HUES6 (cell line): ENCODE results near the gene BDP1.
A peak's percentile ranks its signal among the peaks of the same experiment; 100 is the strongest.
"Not testable (repeated sequence)": the region's sequence is repeated elsewhere in the genome, so short reads cannot be mapped to it uniquely, and the experiment has no call there.

ENCODE experiments used
- H3K27ac ChIP-seq: 2 replicates; pipeline ENCODE4 v1.7.0; 2013; ENCODE audit warnings: low read depth, mild to moderate bottlenecking, low read length, inconsistent platforms
- H3K27me3 ChIP-seq: 2 replicates; pipeline ENCODE4 v1.6.1; 2013; ENCODE audit warnings: low read length; ENCODE audit not compliant: control insufficient read depth, insufficient read depth
- H3K36me3 ChIP-seq: 2 replicates; pipeline ENCODE4 v1.6.1; 2013; ENCODE audit warnings: low read length; ENCODE audit not compliant: control insufficient read depth, insufficient read depth
- H3K4me1 ChIP-seq: 2 replicates; pipeline ENCODE4 v1.6.1; 2013; ENCODE audit warnings: low read length; ENCODE audit not compliant: control insufficient read depth, insufficient read depth
- H3K4me3 ChIP-seq: 2 replicates; pipeline ENCODE4 v1.5.1; 2013; ENCODE audit warnings: low read depth, low read length
- H3K9ac ChIP-seq: one replicate; pipeline ENCODE4 v1.6.1; 2013; ENCODE audit warnings: mild to moderate bottlenecking, low read length
- H3K9me3 ChIP-seq: 2 replicates; pipeline ENCODE4 v1.6.1; 2013; ENCODE audit warnings: low read depth, low read length; ENCODE audit not compliant: control insufficient read depth, insufficient read depth

BDP1 gene

GRCh38 chr5:71529682-71530081 lies 74.2 kb downstream of the BDP1 start:
- H3K4me3 ChIP-seq = no peak overlapping the region
- peaks cover 55% of the 10 kb centered on the region for H3K36me3 ChIP-seq
- H3K9ac ChIP-seq = no peak overlapping the region
- no peaks in the 10 kb centered on the region for H3K4me1 ChIP-seq
- no peak overlapping the region for H3K27ac ChIP-seq
- H3K9me3 ChIP-seq = no peaks in the 10 kb centered on the region
- no peaks in the 10 kb centered on the region for H3K27me3 ChIP-seq

GRCh38 chr5:71533142-71533541 lies 77.7 kb downstream of the BDP1 start:
- Histone ChIP-seq H3K4me1 (no peaks in the 10 kb centered on the region), H3K4me3 (no peak overlapping the region), H3K9ac (no peak overlapping the region), H3K27me3 (no peaks in the 10 kb centered on the region), H3K36me3 (peaks cover 63% of the 10 kb centered on the region), H3K9me3 (no peaks in the 10 kb centered on the region), H3K27ac (no peak overlapping the region)

GRCh38 chr5:71533615-71534014 lies 78.2 kb downstream of the BDP1 start:
- Histone ChIP-seq H3K27me3 (no peaks in the 10 kb centered on the region), H3K36me3 (peaks cover 63% of the 10 kb centered on the region), H3K4me3 (no peak overlapping the region), H3K9ac (no peak overlapping the region), H3K9me3 (no peaks in the 10 kb centered on the region), H3K4me1 (no peaks in the 10 kb centered on the region), H3K27ac (no peak overlapping the region)

GRCh38 chr5:71537687-71538086 lies 82.2 kb downstream of the BDP1 start:
- Histone ChIP-seq H3K27me3 (no peaks in the 10 kb centered on the region), H3K27ac (peak overlapping the region; percentile 47; the same call in 1 of the 2 replicates), H3K9me3 (no peaks in the 10 kb centered on the region), H3K9ac (no peak overlapping the region), H3K36me3 (peaks cover 80% of the 10 kb centered on the region), H3K4me1 (no peaks in the 10 kb centered on the region), H3K4me3 (no peak overlapping the region)

- H3K9me3 ChIP-seq, H3K27ac ChIP-seq, H3K4me3 ChIP-seq, H3K27me3 ChIP-seq, H3K4me1 ChIP-seq, H3K9ac ChIP-seq: not testable (repeated sequence)
- peaks cover 70% of the 10 kb centered on the region for H3K36me3 ChIP-seq
Measured at GRCh38 chr5:71550885-71551284, 95.4 kb downstream of the BDP1 start.

- H3K27me3 ChIP-seq, H3K9me3 ChIP-seq, H3K27ac ChIP-seq, H3K4me3 ChIP-seq, H3K9ac ChIP-seq, H3K4me1 ChIP-seq: not testable (repeated sequence)
- H3K36me3 ChIP-seq = peaks cover 67% of the 10 kb centered on the region
Measured at GRCh38 chr5:71551582-71551981, 96.1 kb downstream of the BDP1 start.

- H3K36me3 ChIP-seq = peaks cover 68% of the 10 kb centered on the region
Measured at GRCh38 chr5:71552026-71552749, 96.7 kb downstream of the BDP1 start.

GRCh38 chr5:71563161-71563560 lies 107.7 kb downstream of the BDP1 start:
- H3K27me3 ChIP-seq = no peaks in the 10 kb centered on the region
- no peak overlapping the region for H3K4me3 ChIP-seq
- peaks cover 59% of the 10 kb centered on the region for H3K36me3 ChIP-seq
- H3K9me3 ChIP-seq = no peaks in the 10 kb centered on the region
- H3K9ac ChIP-seq = no peak overlapping the region
- H3K4me1 ChIP-seq = no peaks in the 10 kb centered on the region
- no peak overlapping the region for H3K27ac ChIP-seq

More at GRCh38 chr5:71552026-71552749, 96.7 kb downstream of the BDP1 start:
- not testable (repeated sequence) for H3K4me3 ChIP-seq, H3K9me3 ChIP-seq, H3K9ac ChIP-seq, H3K27ac ChIP-seq, H3K4me1 ChIP-seq, H3K27me3 ChIP-seq

GRCh38 chr5:71564895-71565294 lies 109.4 kb downstream of the BDP1 start:
- Histone ChIP-seq H3K27me3 (no peaks in the 10 kb centered on the region), H3K36me3 (peaks cover 48% of the 10 kb centered on the region), H3K27ac (peak overlapping the region; percentile 4; the same call in 1 of the 2 replicates), H3K9me3 (no peaks in the 10 kb centered on the region), H3K4me3 (no peak overlapping the region), H3K4me1 (no peaks in the 10 kb centered on the region), H3K9ac (no peak overlapping the region)

- H3K4me3 ChIP-seq = no peak overlapping the region
- no peak overlapping the region for H3K9ac ChIP-seq
- H3K36me3 ChIP-seq = peaks cover 13% of the 10 kb centered on the region
- H3K27me3 ChIP-seq = no peaks in the 10 kb centered on the region
- no peaks in the 10 kb centered on the region for H3K9me3 ChIP-seq
- no peaks in the 10 kb centered on the region for H3K4me1 ChIP-seq
- no peak overlapping the region for H3K27ac ChIP-seq
Measured at GRCh38 chr5:71569748-71570509, 114.5 kb downstream of the BDP1 start.

- H3K27ac ChIP-seq, H3K36me3 ChIP-seq, H3K4me3 ChIP-seq, H3K9ac ChIP-seq, H3K4me1 ChIP-seq, H3K27me3 ChIP-seq, H3K9me3 ChIP-seq: not testable (repeated sequence)
Measured at GRCh38 chr5:71571811-71572210, 116.4 kb downstream of the BDP1 start.
